ENCODE results near the gene CD1B.

DNA sequence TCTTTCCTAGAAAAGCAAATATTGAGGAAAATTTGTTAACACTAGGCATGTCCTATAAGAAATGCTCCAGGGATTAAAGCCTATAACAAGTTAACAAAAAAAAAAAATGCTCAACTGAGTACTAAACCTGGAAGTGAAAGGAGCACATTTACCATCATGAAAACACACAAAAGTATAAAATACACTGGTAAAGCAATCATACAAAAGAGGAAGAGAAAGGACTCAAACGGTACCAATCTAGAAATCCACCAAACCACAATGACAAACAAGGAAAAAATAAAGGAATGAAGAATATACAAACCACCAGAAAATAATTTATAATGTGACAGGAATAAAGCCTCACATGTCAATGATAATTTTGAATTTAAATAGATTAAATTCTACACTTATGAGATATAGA lies 43.5 kb upstream of the CD1B start:
- TF ChIP-seq GATA2 (IDR thresholded peaks at IDR 0.05; ENCODE audit: low read depth, low read length): no peak
- no peak for TF ChIP-seq GATA3 (IDR thresholded peaks at IDR 0.05; ENCODE audit: low read depth, low read length)
